ENCODE measurements around the gene CYP2C9.
A peak's percentile ranks its signal among the peaks of the same experiment; 100 is the strongest.
"Not testable (repeated sequence)": the region's sequence is repeated elsewhere in the genome, so short reads cannot be mapped to it uniquely, and the experiment has no call there.

CYP2C9 gene

DNA sequence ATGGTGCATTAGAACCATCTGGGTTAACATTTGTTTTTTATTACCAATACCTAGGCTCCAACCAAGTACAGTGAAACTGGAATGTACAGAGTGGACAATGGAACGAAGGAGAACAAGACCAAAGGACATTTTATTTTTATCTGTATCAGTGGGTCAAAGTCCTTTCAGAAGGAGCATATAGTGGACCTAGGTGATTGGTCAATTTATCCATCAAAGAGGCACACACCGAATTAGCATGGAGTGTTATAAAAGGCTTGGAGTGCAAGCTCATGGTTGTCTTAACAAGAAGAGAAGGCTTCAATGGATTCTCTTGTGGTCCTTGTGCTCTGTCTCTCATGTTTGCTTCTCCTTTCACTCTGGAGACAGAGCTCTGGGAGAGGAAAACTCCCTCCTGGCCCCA is at the start of gene CYP2C9:
Gene CYP2C9, plus strand, starts transcription at position 276 of the 400 bp plus-strand sequence. Its CDS starts 25 bp downstream, at position 301.
- no peak for DNase-seq

DNA sequence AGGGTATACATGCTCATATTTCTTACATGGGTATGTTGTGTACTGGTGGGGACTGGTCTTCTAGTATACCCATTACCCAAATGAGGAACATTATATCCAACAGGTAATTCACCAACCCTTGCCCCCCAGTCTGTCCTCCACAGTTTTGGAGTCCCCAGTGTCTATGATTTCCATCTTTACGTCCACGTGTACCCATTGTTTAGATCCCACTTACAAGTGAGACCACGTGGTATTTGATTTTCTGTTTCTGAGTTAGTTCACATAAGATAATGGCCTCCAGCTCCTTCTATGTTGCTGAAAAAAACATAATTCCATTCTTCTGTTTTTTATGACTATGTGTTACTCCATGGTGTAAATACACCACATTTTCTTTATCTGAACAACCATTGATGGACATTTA is 49.3 kb upstream of the CYP2C9 start:
- DNase-seq, result no peak

DNA sequence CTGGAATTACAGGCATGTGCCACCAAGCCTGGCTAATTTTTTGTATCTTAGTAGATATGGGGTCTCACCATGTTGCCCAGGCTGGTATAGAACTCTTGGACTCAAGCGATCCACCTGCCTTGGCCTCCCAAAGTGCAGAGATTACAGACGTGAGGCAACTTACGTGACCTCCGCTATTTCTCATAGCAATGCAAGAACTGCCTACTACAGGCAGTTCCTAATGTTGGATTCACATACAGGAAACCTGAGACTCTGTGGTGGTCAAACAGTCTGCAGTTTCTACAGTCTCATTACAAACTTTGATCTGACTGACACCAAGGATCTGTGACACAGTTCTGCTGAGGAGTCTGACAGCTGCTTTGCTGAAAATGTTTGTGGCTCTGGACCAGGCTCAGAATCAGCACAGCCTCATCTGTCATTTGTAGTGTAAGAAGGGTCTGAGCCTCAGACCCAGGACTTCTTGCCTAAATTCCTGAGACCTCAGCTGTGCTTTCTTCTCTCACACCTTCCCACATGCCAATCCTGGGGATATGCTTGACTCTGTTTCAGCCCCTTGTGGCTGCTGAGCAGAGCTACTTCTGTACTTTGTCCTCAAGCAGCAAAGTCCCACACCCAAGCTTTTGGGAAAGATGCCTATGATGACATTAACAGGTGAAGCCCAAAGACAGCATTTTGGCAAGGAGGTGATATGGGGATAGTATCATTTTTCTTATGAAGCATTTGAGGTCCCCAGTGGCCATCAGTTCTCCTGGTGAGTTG is 48.0 kb upstream of the CYP2C9 start:
- no peak for DNase-seq

DNA sequence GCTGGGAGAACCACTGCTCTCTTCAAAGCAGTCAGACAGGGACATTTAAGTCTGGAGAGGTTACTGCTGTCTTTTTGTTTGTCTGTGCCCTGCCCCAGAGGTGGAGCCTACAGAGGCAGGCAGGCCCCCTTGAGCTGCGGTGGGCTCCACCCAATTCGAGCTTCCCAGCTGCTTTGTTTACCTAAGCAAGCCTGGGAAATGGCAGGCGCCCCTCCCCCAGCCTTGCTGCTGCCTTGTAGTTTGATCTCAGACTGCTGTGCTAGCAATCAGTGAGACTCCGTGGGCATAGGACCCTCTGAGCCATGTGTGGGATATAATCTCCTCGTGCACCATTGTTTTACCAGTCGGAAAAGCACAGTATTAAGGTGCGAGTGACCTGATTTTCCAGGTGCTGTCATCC is 40.0 kb upstream of the CYP2C9 start:
- DNase-seq, result not testable (repeated sequence)

DNA sequence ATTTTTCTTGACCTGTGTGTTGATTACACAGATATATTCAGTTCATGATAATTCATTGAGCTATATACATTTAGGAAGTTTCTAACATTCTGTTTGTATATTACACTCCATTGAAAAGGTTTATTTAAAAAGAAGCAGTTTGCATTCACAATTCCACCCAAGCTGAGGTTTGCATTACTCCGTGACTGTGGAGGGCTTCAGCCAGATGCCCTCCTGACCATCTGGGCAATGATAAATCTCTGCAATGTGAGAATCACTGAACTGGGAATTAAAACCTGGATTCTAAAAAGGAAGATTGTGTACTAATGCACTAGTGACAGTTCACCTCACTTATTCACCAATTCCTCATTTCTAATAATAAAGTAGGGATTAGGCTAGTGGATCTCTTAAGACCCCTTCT is 36.4 kb upstream of the CYP2C9 start:
- DNase-seq, result no peak

DNA sequence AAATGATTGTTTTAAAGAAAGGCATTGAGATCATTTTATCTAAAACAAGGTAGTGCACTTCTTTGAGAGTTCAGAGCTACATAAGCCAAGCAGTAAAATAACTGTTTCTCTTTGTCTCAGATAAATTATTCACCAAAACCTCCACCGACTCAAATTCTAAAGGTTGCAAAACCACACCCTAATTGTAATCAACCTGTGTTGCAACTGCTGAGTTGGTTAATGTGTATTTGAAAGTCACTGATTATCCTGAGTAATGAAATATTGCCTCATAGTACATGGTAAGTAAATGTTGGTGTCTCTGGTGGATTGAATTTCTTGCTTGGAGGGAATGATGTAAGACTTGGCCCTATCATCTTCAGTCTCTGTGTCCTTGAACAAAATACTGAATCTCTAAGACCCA is 35.9 kb upstream of the CYP2C9 start:
- DNase-seq, result peak; percentile 21

DNA sequence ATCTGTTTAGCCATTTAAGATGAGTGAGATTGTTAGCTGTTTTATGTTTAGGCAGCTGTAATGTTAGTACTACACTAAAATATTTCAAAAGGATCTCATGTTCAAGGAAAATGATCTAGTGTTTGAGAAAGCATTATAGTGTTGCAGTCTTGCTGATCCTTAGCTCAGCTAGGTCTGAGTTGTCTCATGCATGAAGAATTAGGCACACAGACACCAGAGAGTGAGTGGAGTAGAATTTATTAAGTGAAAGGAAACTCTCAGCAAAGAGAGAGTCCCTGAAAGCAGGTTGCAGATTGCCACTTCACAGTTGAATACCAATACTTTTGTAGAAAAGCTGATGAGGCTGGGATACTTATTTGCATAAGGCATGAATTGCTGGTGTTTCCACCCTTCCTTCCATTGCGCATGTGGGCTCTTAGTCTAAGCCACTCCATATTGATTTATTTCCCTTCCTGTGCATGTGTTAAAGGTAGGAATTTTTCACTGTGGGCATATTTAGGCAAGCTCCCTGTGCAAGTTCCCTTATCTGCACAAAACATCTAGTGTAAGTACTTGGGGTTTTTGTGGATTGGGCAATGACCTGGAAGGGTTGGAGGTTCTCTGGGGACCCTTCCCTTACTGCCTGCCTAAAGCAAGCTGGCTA is 33.8 kb upstream of the CYP2C9 start:
- not testable (repeated sequence) for DNase-seq

DNA sequence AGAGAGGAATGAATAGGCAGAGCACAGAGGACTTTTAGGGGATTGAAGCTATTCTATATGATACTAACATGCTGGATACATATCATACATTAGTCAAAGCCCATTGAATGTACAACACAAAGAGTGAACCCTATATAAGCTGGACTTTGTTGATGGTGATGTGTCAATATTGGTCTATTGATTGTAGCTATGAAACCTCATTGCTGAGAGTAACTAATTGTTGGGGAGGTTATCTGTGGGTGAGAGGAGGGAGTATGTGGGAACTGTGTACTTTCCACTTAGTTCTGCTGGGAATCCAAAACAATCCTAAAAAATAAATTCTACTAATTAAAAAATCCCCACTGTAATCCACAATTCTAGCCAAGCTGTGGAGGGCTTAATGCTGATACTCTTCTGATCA is 22.0 kb upstream of the CYP2C9 start:
- DNase-seq, result no peak

DNA sequence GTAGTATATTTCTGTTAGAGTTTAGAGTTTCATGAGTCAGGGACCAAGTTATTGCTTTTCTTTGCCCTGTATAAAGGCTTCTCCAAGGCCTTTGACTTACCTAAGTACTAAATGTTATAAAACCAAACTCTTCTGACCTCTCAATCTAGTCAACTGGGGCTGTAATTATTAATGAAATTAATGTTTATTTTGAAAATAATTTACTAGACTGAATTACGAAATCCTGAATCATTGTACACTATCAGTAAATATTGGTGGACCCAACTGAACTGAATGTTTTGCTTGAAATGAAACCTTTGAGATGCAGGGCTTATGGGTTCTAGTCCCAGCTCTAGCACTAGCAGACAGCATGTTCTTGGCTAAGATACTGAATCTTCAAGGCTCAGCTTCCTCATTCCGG is 1.7 kb upstream of the CYP2C9 start:
- no peak for DNase-seq

DNA sequence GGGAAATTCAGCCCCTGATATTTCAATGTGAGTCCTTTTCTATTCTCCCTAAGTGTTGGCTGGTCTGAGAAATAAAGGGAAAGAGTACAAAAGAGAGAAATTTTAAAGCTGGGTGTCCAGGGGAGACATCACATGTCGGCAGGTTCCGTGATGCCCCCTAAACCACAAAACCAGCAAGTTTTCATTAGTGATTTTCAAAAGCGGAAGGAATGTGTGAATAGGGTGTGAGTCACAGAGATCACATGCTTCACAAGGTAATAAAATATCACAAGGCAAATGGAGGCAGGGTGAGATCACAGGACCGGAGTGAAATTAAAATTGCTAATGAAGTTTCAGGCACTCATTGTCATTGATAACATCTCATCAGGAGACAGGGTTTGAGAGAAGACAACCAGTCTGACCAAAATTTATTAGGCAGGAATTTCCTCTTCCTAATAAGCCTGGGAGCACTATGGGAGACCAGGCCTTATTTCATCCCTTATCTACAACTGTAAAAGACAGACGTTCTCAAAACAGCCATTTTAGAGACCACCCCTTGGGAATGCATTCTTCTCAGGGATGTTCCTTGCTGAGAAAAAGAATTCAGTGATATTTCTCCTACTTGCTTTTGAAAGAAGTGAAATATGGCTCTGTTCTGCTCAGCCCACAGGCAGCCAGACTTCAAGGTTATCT is 5.1 kb downstream of the CYP2C9 start:
- not testable (repeated sequence) for DNase-seq

DNA sequence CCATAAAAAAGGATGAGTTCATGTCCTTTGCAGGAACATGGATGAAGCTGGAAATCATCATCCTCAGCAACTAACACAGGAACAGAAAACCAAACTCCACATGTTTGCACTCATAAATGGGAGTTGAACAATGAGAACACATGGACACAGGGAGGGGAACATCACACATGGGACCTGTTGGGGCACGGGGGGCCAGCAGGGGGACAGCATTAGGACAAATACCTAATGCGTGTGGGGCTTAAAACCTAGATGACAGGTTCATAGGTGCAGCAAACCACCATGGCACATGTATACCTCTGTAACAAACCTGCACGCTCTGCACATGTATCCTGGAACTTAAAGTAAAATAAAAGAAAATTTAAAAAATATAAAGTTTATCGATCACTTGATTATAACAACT is 7.7 kb downstream of the CYP2C9 start:
- DNase-seq, result not testable (repeated sequence)

DNA sequence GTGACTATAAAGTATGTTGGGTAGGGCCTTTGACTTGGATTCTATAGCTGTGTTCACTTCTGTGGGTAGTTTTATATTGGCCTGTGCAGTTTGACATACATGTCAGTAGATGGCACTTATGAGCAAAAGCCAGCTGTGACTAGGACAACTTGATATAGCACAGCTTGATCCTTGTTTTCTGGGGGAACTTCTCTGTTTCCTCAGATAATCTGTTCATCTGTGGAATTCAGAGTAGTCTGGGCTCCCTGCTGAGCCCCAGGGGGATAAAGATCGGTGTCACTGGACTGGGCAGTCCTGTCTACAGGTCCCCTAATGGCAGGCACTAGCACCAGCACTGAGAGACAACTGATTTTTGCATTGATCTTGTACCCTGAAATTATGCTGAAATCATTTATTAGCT is 25.4 kb downstream of the CYP2C9 start:
- peak; percentile 67 for DNase-seq

DNA sequence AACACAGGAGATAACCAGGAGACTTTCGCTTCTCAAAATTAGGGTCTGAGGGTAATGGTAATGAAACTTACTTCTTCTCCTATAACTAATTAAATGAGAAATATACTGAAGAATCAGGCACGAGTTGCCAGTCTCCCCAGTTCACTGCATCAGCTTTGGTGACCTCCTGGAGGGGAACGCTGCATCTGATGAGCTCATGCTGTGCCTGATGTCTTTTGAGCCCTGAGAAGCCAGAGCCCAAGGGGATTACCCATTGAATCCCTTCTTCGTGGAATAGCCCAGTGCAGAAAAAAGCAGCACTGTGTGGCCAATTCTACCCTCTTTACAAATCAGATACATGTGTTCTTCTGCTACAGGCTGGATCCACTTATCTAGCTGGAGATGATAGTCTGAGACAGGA is 45.1 kb downstream of the CYP2C9 start:
- no peak for DNase-seq

DNA sequence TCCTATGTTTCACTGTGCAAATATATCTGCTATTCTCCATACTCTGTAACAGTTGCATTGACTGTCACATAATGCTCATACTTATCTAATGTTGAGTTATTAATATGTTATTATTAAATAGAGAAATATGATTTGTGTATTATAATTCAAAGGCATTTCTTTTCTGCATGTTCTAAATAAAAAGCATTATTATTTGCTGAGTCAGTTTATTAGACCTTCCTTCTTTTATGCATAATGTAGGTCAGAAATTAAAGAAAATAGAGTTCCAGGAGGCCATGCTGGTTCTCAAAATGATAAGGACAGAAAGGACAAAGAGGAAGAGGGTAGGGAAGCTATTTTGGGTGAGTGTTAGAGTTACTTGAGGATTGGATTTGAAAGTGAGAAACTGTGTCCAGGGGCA is 50.7 kb downstream of the CYP2C9 start:
- no peak for DNase-seq

DNA sequence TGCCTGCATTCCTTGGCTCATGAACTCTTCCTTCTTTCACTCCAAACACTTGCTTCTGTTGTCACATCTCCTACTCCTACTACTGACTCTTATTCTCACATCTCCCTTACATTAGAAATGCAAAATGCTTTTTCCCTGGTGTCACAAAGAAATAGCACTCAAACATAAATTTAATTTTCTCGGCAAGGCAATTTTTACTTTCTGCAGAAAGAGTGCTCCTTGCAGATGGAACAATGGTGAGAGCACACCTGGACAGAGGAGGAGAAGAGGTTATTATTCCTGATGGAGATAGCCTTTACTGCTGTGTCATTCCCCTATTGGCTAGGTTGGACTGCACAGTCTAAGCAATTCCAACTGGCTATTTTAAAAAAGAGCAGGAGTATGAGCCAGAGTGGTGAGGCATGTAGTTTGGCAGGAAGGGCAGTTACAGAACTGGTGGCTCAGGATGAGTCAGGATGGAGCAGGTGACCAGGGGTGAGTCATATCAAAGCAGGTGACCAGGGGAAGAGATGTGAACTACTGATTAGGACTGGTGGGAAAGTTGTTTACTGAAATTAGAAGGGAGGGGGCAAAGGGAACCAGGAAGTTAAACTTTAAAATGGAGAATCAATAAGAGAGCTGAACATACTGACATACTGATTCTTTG is 52.9 kb downstream of the CYP2C9 start:
- DNase-seq, result peak; percentile 4

DNA sequence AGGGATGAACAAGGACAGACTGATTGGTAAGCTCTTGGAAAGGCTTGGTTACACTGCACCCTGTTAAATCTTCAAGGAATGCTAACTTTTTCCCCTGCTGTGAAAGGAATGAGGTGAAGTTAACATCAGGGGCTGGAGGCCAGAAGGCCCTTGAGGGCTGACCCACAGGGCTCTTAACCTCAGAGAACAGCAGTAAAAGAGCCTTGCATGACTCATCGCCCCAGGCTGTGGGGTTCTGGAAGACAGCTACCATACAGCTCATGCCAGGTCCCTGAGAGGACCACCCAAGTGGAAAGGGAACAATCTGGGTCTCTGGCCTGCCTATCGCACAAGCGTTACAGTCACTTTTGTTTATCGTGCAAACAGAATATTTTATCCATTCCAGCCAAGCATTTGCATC is 54.4 kb downstream of the CYP2C9 start:
- DNase-seq, result no peak

DNA sequence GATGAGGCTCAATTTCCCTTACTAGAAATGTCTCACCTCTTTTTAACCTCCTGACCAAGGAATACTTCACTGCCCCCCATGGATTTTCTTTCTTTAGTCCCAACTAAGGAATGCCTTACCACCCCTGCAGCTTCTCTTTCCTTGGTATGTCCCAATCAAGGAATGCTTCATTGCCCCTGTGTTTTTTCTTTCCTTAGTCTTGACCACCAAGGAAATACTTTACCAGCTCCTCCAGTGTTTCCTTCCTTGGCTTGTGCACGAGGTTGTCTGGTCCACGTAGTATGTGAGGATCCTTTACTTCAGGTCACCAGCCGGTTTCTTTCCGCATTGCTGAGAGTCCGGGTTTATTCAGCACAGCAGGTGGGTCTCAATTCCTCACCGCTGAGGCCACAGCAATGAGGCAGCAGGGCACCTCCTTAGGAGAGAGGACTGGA is 59.3 kb downstream of the CYP2C9 start:
- DNase-seq, result no peak

DNA sequence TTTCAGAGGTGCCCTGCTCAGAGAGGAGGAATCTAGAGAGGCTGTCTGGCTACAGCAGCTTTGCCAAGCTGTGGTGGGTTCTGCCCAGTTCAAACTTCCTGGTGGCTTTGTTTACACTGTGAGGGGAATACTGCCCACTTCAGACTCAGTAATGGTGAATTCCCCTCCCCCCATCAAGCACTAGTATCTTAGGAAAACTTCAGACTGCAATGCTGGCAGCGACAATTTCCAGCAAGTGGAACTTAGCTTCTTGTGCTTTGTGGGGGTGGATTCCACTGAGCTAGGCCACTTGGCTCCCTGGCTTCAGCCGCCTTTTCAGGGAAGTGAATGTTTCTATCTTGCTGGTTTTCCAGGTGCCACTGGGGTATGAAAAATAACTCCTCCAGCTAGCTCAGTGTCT is 88.0 kb downstream of the CYP2C9 start:
- no peak for DNase-seq

DNA sequence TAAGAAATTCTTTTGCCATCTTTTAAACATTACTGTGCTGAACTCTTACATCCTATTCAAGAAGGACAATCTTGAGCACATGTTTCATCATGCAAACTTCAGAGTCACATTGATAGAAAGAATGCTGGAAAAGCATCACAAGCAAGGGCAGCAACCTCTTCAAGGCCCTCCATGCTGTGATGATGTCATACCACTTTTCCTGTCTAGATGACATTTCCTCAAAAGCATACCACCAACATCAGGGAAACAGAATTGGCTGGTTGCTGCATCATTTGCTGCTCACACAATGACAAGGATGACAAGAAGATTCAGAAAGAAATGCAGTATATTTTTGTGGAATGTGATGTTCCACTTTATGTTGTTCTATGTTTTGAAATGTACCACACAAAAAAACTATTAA is 93.2 kb downstream of the CYP2C9 start:
- DNase-seq, result no peak

DNA sequence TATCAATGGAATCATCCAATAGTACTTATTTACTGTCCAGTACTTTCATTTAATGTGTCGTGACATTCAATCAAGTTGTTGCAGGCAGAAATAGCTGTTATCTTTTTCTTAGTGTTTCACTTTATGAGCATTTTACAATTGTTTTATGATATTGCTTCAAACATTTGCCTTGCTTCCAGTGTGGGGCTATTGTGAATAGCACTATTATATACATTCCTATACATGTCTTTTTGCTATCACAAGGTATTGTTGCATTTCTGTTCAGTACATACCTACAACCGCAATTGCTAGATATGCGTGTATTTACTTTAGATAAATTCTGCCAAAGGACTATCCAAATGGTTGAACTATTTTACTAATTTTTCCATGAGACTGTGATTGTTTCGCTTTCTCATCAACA is 95.9 kb downstream of the CYP2C9 start:
- no peak for DNase-seq

DNA sequence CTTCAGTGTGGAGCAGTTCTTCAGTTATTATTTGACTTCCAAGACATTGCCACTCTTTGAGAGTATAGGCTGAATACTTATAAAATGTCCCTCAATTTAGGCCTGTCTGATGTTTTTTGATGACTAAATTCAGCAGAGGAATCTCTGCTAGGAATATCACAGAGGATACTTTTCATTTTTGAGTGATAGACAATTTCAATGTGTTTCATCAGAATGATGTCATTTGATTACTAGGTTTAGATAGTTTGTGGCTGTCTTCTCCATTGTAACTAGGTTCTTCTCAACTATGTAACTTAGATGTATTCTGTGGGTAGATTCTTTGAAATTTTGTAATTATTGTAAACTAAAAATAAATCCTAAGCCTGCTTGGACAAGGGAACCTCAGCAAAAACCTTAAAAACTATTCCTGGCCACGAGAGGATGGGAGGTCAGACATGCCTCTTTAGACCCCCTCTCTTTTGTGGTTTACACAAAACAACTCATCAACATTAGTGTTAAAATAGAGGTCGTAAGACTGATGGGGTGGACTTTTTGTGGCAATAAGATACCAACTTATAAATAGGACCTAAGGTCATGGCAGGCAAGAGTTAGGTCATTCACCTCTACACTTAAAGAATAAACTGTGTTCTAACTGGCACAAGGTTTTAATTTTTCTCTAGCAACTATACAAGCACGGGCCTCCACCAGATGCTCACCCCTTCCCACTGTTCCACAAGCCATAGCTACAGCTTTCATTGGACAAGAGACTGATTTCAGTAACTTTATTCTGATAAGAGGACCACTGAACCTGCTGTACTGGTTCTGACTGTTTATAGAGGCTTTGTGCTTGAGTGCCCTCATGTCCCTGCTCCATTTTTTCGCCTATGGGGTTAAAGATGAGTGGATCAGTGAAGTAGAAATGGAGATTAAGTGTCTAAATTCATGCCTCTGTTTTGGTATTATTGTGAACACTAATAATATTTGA is 97.2 kb downstream of the CYP2C9 start:
- no peak for DNase-seq

DNA sequence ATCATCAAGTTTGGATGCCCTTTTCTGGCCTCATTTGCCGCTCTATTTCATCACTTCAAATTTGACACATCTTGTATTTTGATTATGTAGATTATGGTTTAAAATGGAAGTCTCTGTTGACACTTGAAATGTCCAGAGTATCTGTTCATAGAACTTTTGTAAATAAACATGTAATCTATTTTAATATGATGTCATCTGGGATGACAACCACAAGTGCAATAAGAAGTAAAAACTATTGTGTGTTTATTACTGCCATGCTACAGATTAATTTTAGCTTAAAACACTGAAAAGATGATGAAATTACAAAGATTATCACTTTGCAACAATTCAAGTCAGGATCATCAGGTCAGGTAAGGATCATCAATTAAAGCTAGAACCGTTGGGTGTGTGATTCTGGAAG is 100.8 kb downstream of the CYP2C9 start:
- no peak for DNase-seq

Measured in hematopoietic multipotent progenitor cell treated with erythropoietin and hydrocortisone succinate and interleukin-3 and kit ligand, for 4 days (in vitro differentiated cells).